Peyer's patch (tissue), 4 donors: ENCODE results near the gene SVOPL.
"Not testable (repeated sequence)": the region's sequence is repeated elsewhere in the genome, so short reads cannot be mapped to it uniquely, and the experiment has no call there.

Experiments used
- POLR2A ChIP-seq, 2 donors: fragments of 450-650 bp; IDR thresholded peaks; one replicate each; pipeline ENCODE4 v1.5.1; 2017; ENCODE audit warnings: antibody characterized with exemption in 2 of 2, mild to moderate bottlenecking in 2 of 2, moderate library complexity in 2 of 2
- TF ChIP-seq, protein P1 (sequence below), 6 experiments: fragments of 450-650 bp in 4 of 6; fragments of 200-600 bp in 2 of 6; sonication (generic) in 1 of 6; IDR thresholded peaks; one replicate each; pipeline ENCODE4 v1.5.1; 2017 to 2019; ENCODE audit warnings: antibody characterized with exemption in 6 of 6, mild to moderate bottlenecking in 3 of 6, moderate library complexity in 1 of 6

GRCh38 chr7:138731733-138732132, 30.6 kb upstream of the SVOPL start:
- TF ChIP-seq, protein P1, sequence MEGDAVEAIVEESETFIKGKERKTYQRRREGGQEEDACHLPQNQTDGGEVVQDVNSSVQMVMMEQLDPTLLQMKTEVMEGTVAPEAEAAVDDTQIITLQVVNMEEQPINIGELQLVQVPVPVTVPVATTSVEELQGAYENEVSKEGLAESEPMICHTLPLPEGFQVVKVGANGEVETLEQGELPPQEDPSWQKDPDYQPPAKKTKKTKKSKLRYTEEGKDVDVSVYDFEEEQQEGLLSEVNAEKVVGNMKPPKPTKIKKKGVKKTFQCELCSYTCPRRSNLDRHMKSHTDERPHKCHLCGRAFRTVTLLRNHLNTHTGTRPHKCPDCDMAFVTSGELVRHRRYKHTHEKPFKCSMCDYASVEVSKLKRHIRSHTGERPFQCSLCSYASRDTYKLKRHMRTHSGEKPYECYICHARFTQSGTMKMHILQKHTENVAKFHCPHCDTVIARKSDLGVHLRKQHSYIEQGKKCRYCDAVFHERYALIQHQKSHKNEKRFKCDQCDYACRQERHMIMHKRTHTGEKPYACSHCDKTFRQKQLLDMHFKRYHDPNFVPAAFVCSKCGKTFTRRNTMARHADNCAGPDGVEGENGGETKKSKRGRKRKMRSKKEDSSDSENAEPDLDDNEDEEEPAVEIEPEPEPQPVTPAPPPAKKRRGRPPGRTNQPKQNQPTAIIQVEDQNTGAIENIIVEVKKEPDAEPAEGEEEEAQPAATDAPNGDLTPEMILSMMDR (IDR thresholded peaks at IDR 0.05) = not testable (repeated sequence)
- not testable (repeated sequence) for TF ChIP-seq POLR2A (IDR thresholded peaks at IDR 0.05)
